T-helper 17 cell (primary cell): Measurements from ENCODE around the gene PRRC1. TPM values are rescaled to one million over a fixed set of nuclear protein-coding genes. Genes with fewer than 3 reads are reported as not detected.

Experiments used
- ATAC-seq: fragments of 150-1000 bp; cut with Tn5 transposase; 2 replicates; pipeline ENCODE4 v1.10.0; 2021; ENCODE audit warnings: mild to moderate bottlenecking, moderate library complexity
- DNase-seq, 3 donors: peaks; one replicate each; pipeline versions ENCODE4 v3.0.0 to v3.0.0-alpha.2; 2020 to 2021
- H3K9me3 ChIP-seq: one replicate; pipeline ENCODE4 v1.7.0; 2013; ENCODE audit warnings: low read length, mild to moderate bottlenecking; ENCODE audit not compliant: control insufficient read depth, poor library complexity, severe bottlenecking
- H3K27ac Mint-ChIP-seq: one replicate; pipeline ENCODE4 v1.8.0; 2022; ENCODE audit warnings: mild to moderate bottlenecking, moderate library complexity, mixed read lengths
- H3K27me3 Mint-ChIP-seq: one replicate; pipeline ENCODE4 v1.8.0; 2022; ENCODE audit warnings: mixed read lengths
- H3K36me3 Mint-ChIP-seq: one replicate; pipeline ENCODE4 v1.8.0; 2022; ENCODE audit warnings: low read depth, mixed read lengths
- H3K4me1 Mint-ChIP-seq: one replicate; pipeline ENCODE4 v1.8.0; 2022; ENCODE audit warnings: mild to moderate bottlenecking, mixed read lengths
- H3K4me3 Mint-ChIP-seq: one replicate; pipeline ENCODE4 v1.8.0; 2022; ENCODE audit warnings: mild to moderate bottlenecking, moderate library complexity, mixed read lengths
- total RNA-seq, 4 donors: library from RNA in 2 of 4; stranded (reverse) in 2 of 4; gene quantifications; one replicate each; pipeline ENCODE4 v1.2.3 and lab custom pipeline; 2022 to 2026

The PRRC1 gene
- total RNA-seq (10 to 100 TPM; 38.5 to 41.2 TPM), total RNA-seq (lab: John Stamatoyannopoulos, UW) (38.4 to 51.1 reads per million in 2 donors)

- peak within 1 kb of the TSS; percentile 85 for H3K27ac Mint-ChIP-seq
- peak; percentile 97 for ATAC-seq
- DNase-seq: peak; percentile 67 to 79 (median 78)
- no peaks in the 10 kb centered on the region for H3K9me3 ChIP-seq
- peaks cover 12% of the 10 kb centered on the region for H3K27me3 Mint-ChIP-seq
- peaks cover 6% of the 10 kb centered on the region for H3K36me3 Mint-ChIP-seq
- peak within 1 kb of the TSS; percentile 91 for H3K4me3 Mint-ChIP-seq
- H3K4me1 Mint-ChIP-seq: peaks cover 17% of the 10 kb centered on the region
Measured at GRCh38 chr5:127517480-127518318, at the start of gene PRRC1. PRRC1 (plus strand) TSS chr5:127517640; CDS start chr5:127523480, 5,840 bp downstream.

GRCh38 chr5:127471211-127471610 is 46.2 kb upstream of the PRRC1 start:
- Mint-ChIP-seq H3K36me3 (no peaks in the 10 kb centered on the region), H3K4me3 (no peak overlapping the region), H3K27ac (no peak overlapping the region), H3K27me3 (peaks cover 30% of the 10 kb centered on the region), H3K4me1 (no peaks in the 10 kb centered on the region)
- H3K9me3 ChIP-seq: peaks cover 4% of the 10 kb centered on the region
- ATAC-seq (no peak), DNase-seq (no peak)

DNA sequence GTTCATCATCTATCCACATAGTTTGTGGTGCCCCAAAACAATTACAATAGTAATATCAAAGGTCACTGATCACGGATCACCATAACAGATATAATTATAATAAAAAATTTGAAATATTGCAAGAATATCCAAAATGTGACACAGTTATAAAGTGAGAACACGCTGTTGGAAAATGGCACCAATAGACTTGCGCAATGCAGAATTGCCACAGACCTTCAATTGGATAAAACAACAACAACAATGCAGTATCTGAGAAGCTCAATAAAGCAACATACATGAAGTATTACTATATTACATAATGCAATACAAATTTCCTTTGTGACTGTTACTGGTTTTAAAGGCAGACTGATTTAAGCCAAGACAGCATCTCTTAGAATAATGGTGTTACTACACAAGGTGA is 44.7 kb upstream of the PRRC1 start:
- peaks cover 29% of the 10 kb centered on the region for H3K27me3 Mint-ChIP-seq
- DNase-seq: no peak
- H3K4me3 Mint-ChIP-seq: no peak overlapping the region
- no peak for ATAC-seq
- H3K9me3 ChIP-seq: peaks cover 4% of the 10 kb centered on the region
- H3K27ac Mint-ChIP-seq: no peak overlapping the region
- no peaks in the 10 kb centered on the region for H3K36me3 Mint-ChIP-seq
- no peaks in the 10 kb centered on the region for H3K4me1 Mint-ChIP-seq

GRCh38 chr5:127486471-127486870 is 31.0 kb upstream of the PRRC1 start:
- Mint-ChIP-seq H3K4me3 (no peak overlapping the region), H3K4me1 (no peaks in the 10 kb centered on the region), H3K36me3 (no peaks in the 10 kb centered on the region), H3K27me3 (peaks cover 36% of the 10 kb centered on the region), H3K27ac (no peak overlapping the region)
- DNase-seq (no peak), ATAC-seq (no peak)
- no peaks in the 10 kb centered on the region for H3K9me3 ChIP-seq

GRCh38 chr5:127492854-127493738 is 24.3 kb upstream of the PRRC1 start:
- H3K9me3 ChIP-seq: no peaks in the 10 kb centered on the region
- Mint-ChIP-seq H3K27ac (no peak overlapping the region), H3K4me1 (peaks cover 9% of the 10 kb centered on the region), H3K4me3 (no peak overlapping the region), H3K27me3 (peaks cover 56% of the 10 kb centered on the region), H3K36me3 (no peaks in the 10 kb centered on the region)
- ATAC-seq: peak; percentile 71
- no peak for DNase-seq

- peaks cover 11% of the 10 kb centered on the region for H3K4me1 Mint-ChIP-seq
- H3K4me3 Mint-ChIP-seq: no peak overlapping the region
Measured at GRCh38 chr5:127498548-127498947, 18.9 kb upstream of the PRRC1 start.

GRCh38 chr5:127505905-127506304 is 11.5 kb upstream of the PRRC1 start:
- DNase-seq: no peak
- no peak for ATAC-seq
- peaks cover 32% of the 10 kb centered on the region for H3K27me3 Mint-ChIP-seq
- H3K36me3 Mint-ChIP-seq: no peaks in the 10 kb centered on the region
- no peak overlapping the region for H3K27ac Mint-ChIP-seq
- no peaks in the 10 kb centered on the region for H3K9me3 ChIP-seq
- no peak overlapping the region for H3K4me3 Mint-ChIP-seq
- peaks cover 7% of the 10 kb centered on the region for H3K4me1 Mint-ChIP-seq

More at GRCh38 chr5:127498548-127498947, 18.9 kb upstream of the PRRC1 start:
- H3K9me3 ChIP-seq: no peaks in the 10 kb centered on the region
- no peak for DNase-seq
- Mint-ChIP-seq H3K36me3 (no peaks in the 10 kb centered on the region), H3K27ac (no peak overlapping the region), H3K27me3 (peaks cover 36% of the 10 kb centered on the region)
- no peak for ATAC-seq

GRCh38 chr5:127506616-127507015 is 10.8 kb upstream of the PRRC1 start:
- peaks cover 39% of the 10 kb centered on the region for H3K27me3 Mint-ChIP-seq
- no peak for ATAC-seq
- H3K4me3 Mint-ChIP-seq: no peak overlapping the region
- no peaks in the 10 kb centered on the region for H3K9me3 ChIP-seq
- H3K4me1 Mint-ChIP-seq: peaks cover 7% of the 10 kb centered on the region
- no peak overlapping the region for H3K27ac Mint-ChIP-seq
- peaks cover 2% of the 10 kb centered on the region for H3K36me3 Mint-ChIP-seq
- no peak for DNase-seq

DNA sequence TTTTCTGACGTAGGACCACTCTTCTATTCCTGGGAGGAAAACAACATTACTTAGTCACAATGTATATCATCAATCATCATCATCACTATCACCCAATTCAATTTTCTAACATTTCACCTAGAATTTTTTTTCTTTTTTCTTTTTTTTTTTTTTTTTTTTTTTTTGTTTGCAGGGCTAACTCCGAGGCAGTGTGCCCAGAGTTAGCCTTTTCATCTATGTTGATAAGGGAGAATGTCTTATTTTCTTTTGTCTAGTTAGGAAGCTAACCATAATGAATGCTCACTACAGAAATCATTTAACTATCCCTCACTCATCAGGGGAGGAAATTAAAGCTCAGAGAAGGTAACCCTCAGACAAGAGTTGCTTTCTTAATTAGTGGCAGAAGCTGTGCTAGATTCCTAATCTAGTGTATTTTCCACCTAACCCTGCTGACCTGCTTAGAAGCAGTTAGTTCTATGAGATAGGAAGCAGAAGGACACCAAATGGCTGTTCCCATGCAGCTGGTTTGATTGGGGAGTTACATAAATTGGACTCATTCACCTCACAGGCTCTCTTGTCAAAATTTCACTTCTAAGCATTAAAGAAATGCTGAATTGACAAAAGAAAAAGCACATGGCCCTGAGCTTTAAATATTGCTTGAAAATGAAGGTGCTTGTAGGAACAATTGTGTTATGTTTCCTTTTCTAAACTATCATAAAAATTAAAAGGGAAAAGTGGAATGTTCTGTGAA is 8.6 kb upstream of the PRRC1 start:
- ATAC-seq (no peak), DNase-seq (no peak)
- Mint-ChIP-seq H3K27me3 (peaks cover 54% of the 10 kb centered on the region), H3K4me1 (peaks cover 7% of the 10 kb centered on the region), H3K36me3 (peaks cover 2% of the 10 kb centered on the region), H3K4me3 (no peak overlapping the region), H3K27ac (no peak overlapping the region)
- H3K9me3 ChIP-seq: no peaks in the 10 kb centered on the region

- no peak for ATAC-seq
- Mint-ChIP-seq H3K36me3 (peaks cover 2% of the 10 kb centered on the region), H3K4me3 (no peak overlapping the region), H3K27me3 (peaks cover 41% of the 10 kb centered on the region), H3K4me1 (no peaks in the 10 kb centered on the region), H3K27ac (no peak overlapping the region)
- H3K9me3 ChIP-seq: no peaks in the 10 kb centered on the region
- DNase-seq: no peak
Measured at GRCh38 chr5:127513408-127513970, 4.0 kb upstream of the PRRC1 start.

DNA sequence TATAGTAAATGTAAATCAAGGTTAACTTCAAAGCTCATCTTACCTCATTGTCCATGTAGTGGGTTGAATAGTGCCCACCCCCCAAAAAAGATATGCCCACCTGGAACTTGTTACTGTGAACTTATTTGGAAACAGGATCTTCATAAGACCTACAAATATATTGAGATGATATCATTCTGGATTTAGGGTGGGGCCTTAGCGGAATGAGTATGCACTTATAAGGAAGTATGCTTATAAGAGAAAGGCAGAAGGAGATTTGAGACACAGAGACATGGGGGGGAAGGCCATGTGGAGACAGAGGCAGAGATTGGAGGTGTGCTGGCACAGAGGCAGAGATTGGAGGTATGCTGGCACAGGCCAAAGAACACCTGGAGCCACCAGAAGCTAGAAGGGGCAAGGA is 2.6 kb upstream of the PRRC1 start:
- peaks cover 5% of the 10 kb centered on the region for H3K36me3 Mint-ChIP-seq
- H3K9me3 ChIP-seq: no peaks in the 10 kb centered on the region
- ATAC-seq: no peak
- H3K27ac Mint-ChIP-seq: no peak overlapping the region
- peaks cover 31% of the 10 kb centered on the region for H3K27me3 Mint-ChIP-seq
- DNase-seq: no peak
- H3K4me3 Mint-ChIP-seq: no peak overlapping the region
- H3K4me1 Mint-ChIP-seq: peaks cover 12% of the 10 kb centered on the region

DNA sequence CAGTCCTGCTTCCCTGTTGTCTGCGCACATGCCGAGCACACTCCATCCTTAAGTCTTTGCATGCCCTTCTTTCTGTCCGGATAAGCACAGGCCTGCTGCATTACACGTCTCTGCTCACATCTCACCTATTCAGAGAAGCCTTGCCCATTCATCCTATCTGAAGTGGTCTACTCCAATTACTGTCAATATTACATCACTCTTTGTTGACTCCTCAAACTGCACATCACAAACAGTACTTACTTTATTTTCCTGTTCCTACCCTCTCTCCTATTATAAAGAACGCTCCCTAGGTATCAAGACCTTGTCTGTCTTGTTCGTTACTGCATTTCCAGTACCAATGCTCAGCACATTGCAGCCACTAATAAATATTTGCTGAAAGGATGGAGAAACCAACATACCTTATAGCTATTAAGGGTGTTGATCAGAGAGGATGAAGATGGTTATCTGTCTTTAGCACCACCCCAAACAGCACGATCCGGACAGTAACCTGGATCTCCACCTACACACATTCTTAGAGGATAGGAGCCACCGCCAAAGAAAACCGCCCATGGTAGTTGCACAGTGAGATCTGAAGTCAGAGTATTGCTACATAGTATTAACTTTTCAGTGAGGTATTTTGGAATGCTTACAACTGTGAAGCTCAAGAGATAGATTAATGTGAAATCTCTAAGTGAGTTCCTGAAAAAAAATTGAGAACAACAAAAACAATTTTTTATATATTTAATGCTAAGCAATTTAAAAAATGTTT is 1.6 kb upstream of the PRRC1 start:
- H3K27me3 Mint-ChIP-seq: peaks cover 29% of the 10 kb centered on the region
- H3K4me3 Mint-ChIP-seq: no peak overlapping the region

More for the DNA sequence above, 1.6 kb upstream of the PRRC1 start:
- peaks cover 17% of the 10 kb centered on the region for H3K4me1 Mint-ChIP-seq
- no peak overlapping the region for H3K27ac Mint-ChIP-seq
- DNase-seq: no peak
- no peak for ATAC-seq
- peaks cover 5% of the 10 kb centered on the region for H3K36me3 Mint-ChIP-seq
- H3K9me3 ChIP-seq: no peaks in the 10 kb centered on the region
